OCI-LY1 (cell line): ENCODE data around the gene NMBR.

Experiments
- H2AFZ ChIP-seq: fragments of 200-600 bp; sonication (generic), shearing (Covaris generic); 2 replicates; pipeline ENCODE4 v1.6.0; 2014; ENCODE audit warnings: antibody characterized with exemption, mild to moderate bottlenecking, low read length
- H3F3A ChIP-seq: fragments of 200-600 bp; sonication (generic), shearing (Covaris generic); 2 replicates; pipeline ENCODE4 v1.6.0; 2014; ENCODE audit warnings: mild to moderate bottlenecking, antibody characterized with exemption, low read length, moderate library complexity; ENCODE audit not compliant: insufficient read depth
- H3K27ac ChIP-seq: fragments of 200-600 bp; sonication (generic); 2 replicates; pipeline ENCODE4 v1.5.1; 2014; ENCODE audit warnings: low read length, mixed run types, mild to moderate bottlenecking, low read depth; ENCODE audit not compliant: poor library complexity, severe bottlenecking
- H3K27me3 ChIP-seq: fragments of 200-600 bp; sonication (generic); 2 replicates; pipeline ENCODE4 v1.6.0; 2014; ENCODE audit warnings: antibody characterized with exemption, mild to moderate bottlenecking, low read length, moderate library complexity; ENCODE audit not compliant: insufficient read depth
- H3K36me3 ChIP-seq: fragments of 200-600 bp; sonication (generic); 2 replicates; pipeline ENCODE4 v1.6.1; 2014; ENCODE audit warnings: mild to moderate bottlenecking, antibody characterized with exemption, low read length, moderate library complexity, mixed read lengths; ENCODE audit not compliant: insufficient read depth
- H3K4me1 ChIP-seq: fragments of 200-600 bp; sonication (generic); 2 replicates; pipeline ENCODE4 v1.5.1; 2014; ENCODE audit warnings: mild to moderate bottlenecking, low read length, moderate library complexity; ENCODE audit not compliant: insufficient read depth, severe bottlenecking
- H3K4me2 ChIP-seq: fragments of 200-600 bp; sonication (generic), shearing (Covaris generic); 2 replicates; pipeline ENCODE4 v1.6.1; 2014; ENCODE audit warnings: low read length
- H3K4me3 ChIP-seq: fragments of 200-600 bp; sonication (generic); 2 replicates; pipeline ENCODE4 v1.5.1; 2014; ENCODE audit warnings: low read length, low read depth, mild to moderate bottlenecking, mixed read lengths; ENCODE audit not compliant: poor library complexity, severe bottlenecking
- H3K79me2 ChIP-seq: fragments of 200-600 bp; shearing (Covaris generic); 2 replicates; pipeline ENCODE4 v1.6.1; 2016; ENCODE audit warnings: mixed run types, low read length, mixed read lengths; ENCODE audit not compliant: insufficient read depth
- H3K9ac ChIP-seq: fragments of 200-600 bp; sonication (generic), shearing (Covaris generic); 2 replicates; pipeline ENCODE4 v1.6.1; 2014; ENCODE audit warnings: mild to moderate bottlenecking, low read length, mixed read lengths
- H3K9me2 ChIP-seq: fragments of 200-600 bp; sonication (generic), shearing (Covaris generic); 2 replicates; pipeline ENCODE4 v1.6.1; 2014; ENCODE audit warnings: low read depth, mild to moderate bottlenecking, low read length, mixed read lengths
- H3K9me3 ChIP-seq: fragments of 200-600 bp; shearing (Covaris generic); 2 replicates; pipeline ENCODE4 v1.6.1; 2014; ENCODE audit warnings: low read length, mixed read lengths
- H4K20me1 ChIP-seq: fragments of 200-600 bp; sonication (generic), shearing (Covaris generic); 2 replicates; pipeline ENCODE4 v1.6.0; 2016; ENCODE audit warnings: mild to moderate bottlenecking, low read length; ENCODE audit not compliant: insufficient read depth
- EZH2 ChIP-seq: fragments of 200-600 bp; sonication (generic), shearing (Covaris generic); IDR thresholded peaks from 2 replicates; pipeline ENCODE4 v1.8.0; 2017; ENCODE audit warnings: borderline replicate concordance, mixed run types, mild to moderate bottlenecking, antibody characterized with exemption, low read length, moderate library complexity, mixed read lengths
- TF ChIP-seq, protein P1 (sequence below): fragments of 200-600 bp; sonication (generic), shearing (Covaris generic); IDR thresholded peaks from 2 replicates; pipeline ENCODE4 v1.5.1; 2017; ENCODE audit warnings: mild to moderate bottlenecking, antibody characterized with exemption, low read length, moderate library complexity, mixed read lengths

NMBR gene

DNA sequence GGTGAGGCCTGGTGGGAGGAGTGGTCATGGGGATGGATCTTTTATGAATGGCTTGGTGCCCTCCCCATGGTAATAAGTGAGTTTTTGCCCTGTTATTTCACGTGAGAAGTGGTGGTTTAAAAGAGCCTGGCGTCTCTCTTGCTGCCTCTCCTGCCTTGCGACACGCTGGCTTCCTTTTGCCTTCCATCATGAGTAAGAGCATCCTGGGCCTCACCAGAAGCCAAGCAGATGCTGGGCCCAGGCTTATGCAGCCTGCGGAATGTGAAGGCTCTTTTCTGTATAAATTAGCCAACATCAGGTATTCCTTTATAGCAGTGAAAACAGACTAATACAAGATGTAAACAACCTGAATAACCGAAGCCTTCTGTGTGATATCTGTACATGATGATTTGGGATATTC is 27.8 kb upstream of the NMBR start:
- no peaks in the 10 kb centered on the region for H3K79me2 ChIP-seq
- no peak overlapping the region for H2AFZ ChIP-seq
- H3K36me3 ChIP-seq = peaks cover 81% of the 10 kb centered on the region
- no peak overlapping the region for H3K4me3 ChIP-seq
- no peak overlapping the region for H3K9ac ChIP-seq
- H3K27ac ChIP-seq = no peak overlapping the region
- no peaks in the 10 kb centered on the region for H4K20me1 ChIP-seq
- H3F3A ChIP-seq = no peaks in the 10 kb centered on the region
- H3K4me2 ChIP-seq = no peak overlapping the region
- TF ChIP-seq, protein P1, sequence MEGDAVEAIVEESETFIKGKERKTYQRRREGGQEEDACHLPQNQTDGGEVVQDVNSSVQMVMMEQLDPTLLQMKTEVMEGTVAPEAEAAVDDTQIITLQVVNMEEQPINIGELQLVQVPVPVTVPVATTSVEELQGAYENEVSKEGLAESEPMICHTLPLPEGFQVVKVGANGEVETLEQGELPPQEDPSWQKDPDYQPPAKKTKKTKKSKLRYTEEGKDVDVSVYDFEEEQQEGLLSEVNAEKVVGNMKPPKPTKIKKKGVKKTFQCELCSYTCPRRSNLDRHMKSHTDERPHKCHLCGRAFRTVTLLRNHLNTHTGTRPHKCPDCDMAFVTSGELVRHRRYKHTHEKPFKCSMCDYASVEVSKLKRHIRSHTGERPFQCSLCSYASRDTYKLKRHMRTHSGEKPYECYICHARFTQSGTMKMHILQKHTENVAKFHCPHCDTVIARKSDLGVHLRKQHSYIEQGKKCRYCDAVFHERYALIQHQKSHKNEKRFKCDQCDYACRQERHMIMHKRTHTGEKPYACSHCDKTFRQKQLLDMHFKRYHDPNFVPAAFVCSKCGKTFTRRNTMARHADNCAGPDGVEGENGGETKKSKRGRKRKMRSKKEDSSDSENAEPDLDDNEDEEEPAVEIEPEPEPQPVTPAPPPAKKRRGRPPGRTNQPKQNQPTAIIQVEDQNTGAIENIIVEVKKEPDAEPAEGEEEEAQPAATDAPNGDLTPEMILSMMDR = no peak
- no peak for TF ChIP-seq EZH2
- no peaks in the 10 kb centered on the region for H3K27me3 ChIP-seq
- H3K9me3 ChIP-seq = 0 out of 2 replicates have a peak, but pooled peaks cover 3% of the 10 kb centered on the region
- no peaks in the 10 kb centered on the region for H3K9me2 ChIP-seq
- no peaks in the 10 kb centered on the region for H3K4me1 ChIP-seq

DNA sequence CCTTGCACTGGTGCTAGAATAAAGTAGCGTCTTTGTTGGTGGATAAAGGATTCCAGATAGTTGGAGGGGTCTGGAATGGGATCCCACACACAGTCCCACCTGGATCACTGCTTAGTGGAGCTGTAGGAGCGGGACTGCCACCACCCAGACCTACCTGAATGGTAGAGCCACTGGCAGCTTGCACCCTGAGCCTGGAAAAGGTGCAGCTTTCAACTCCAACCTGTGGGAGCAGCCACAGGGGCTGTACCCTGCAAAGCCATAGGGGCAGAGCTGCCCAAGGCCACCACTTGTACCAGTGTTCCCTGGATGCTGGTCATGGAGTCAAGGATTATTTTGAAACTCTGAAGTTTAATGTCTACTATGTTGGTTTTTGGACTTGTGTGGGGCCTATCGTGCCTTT is 27.1 kb upstream of the NMBR start:
- Histone ChIP-seq H3F3A (no peaks in the 10 kb centered on the region), H3K79me2 (no peaks in the 10 kb centered on the region), H3K27me3 (no peaks in the 10 kb centered on the region), H3K4me3 (no peak overlapping the region), H3K9me3 (0 out of 2 replicates have a peak, but pooled peaks cover 3% of the 10 kb centered on the region), H3K36me3 (peaks cover 82% of the 10 kb centered on the region), H3K4me1 (no peaks in the 10 kb centered on the region), H4K20me1 (no peaks in the 10 kb centered on the region), H2AFZ (no peak overlapping the region), H3K9ac (no peak overlapping the region), H3K4me2 (no peak overlapping the region), H3K9me2 (no peaks in the 10 kb centered on the region), H3K27ac (no peak overlapping the region)
- TF ChIP-seq EZH2 = no peak
- TF ChIP-seq, protein P1 = no peak

DNA sequence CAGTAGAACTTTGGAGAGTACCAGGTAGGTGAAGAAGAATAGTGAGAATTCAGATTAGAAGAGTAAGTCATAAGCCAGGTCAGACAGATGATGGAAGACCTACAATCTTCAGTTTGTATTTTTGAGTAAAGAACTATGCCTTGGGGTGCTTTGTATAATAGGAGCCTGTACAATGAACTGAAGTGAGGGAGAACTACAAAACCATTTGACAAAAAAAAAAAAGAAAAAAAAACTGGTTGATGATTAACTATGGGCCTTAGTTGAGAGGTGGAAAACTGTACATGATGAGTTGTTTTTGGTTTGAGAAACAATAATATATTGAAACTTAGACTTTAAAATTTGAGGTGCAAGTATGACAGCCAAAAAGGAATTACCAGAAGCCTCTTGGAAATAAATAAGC is 25.8 kb upstream of the NMBR start:
- 0 out of 2 replicates have a peak, but pooled peaks cover 3% of the 10 kb centered on the region for H3K9me3 ChIP-seq
- no peak for TF ChIP-seq EZH2
- TF ChIP-seq, protein P1 = no peak
- H3F3A ChIP-seq = no peaks in the 10 kb centered on the region
- H3K4me1 ChIP-seq = no peaks in the 10 kb centered on the region
- no peaks in the 10 kb centered on the region for H3K27me3 ChIP-seq
- H3K9me2 ChIP-seq = no peaks in the 10 kb centered on the region
- H3K27ac ChIP-seq = no peak overlapping the region
- H3K4me3 ChIP-seq = no peak overlapping the region
- no peaks in the 10 kb centered on the region for H3K79me2 ChIP-seq
- H2AFZ ChIP-seq = no peak overlapping the region
- peaks cover 82% of the 10 kb centered on the region for H3K36me3 ChIP-seq
- H3K9ac ChIP-seq = no peak overlapping the region
- H4K20me1 ChIP-seq = no peaks in the 10 kb centered on the region
- no peak overlapping the region for H3K4me2 ChIP-seq
